Mesothelial cell of epicardium (in vitro differentiated cells): ENCODE data around the gene CYP3A5. TPM values are rescaled to one million over a fixed set of nuclear protein-coding genes. Genes with fewer than 3 reads are reported as not detected.
A peak's percentile ranks its signal among the peaks of the same experiment; 100 is the strongest.

Source experiments
- DNase-seq, 2 experiments: peaks; one replicate each; pipeline ENCODE4 v3.0.0; 2021; ENCODE audit warnings: low spot score in 2 of 2; ENCODE audit not compliant: unreplicated experiment in 2 of 2
- H3K27ac Mint-ChIP-seq: 2 replicates; pipeline ENCODE4 v1.8.0; 2021; ENCODE audit warnings: mixed read lengths
- H3K27me3 Mint-ChIP-seq: 2 replicates; pipeline ENCODE4 v1.8.0; 2021; ENCODE audit warnings: low read depth, mixed read lengths
- H3K36me3 Mint-ChIP-seq: 2 replicates; pipeline ENCODE4 v1.8.0; 2021; ENCODE audit warnings: mixed read lengths
- H3K4me1 Mint-ChIP-seq: 2 replicates; pipeline ENCODE4 v1.8.0; 2021; ENCODE audit warnings: mixed read lengths
- H3K4me3 Mint-ChIP-seq: 2 replicates; pipeline ENCODE4 v1.8.0; 2021; ENCODE audit warnings: mild to moderate bottlenecking, moderate library complexity, mixed read lengths
- H3K9me3 Mint-ChIP-seq: 2 replicates; pipeline ENCODE4 v1.8.0; 2021; ENCODE audit warnings: mixed read lengths
- CTCF ChIP-seq: fragments of 200-600 bp; sonication (generic); IDR thresholded peaks from one replicate; pipeline ENCODE4 v1.5.0; 2021; ENCODE audit warnings: antibody characterized with exemption; ENCODE audit not compliant: unreplicated experiment
- total RNA-seq: library from RNA; stranded (reverse); gene quantifications from 3 replicates; pipeline ENCODE4 v1.2.1, GENCODE V29; 2021

Gene CYP3A5
- total RNA-seq, 1 donor from 2014 or later = 9.2 TPM

GRCh38 chr7:99626661-99627060 lies 53.1 kb downstream of the CYP3A5 start:
- TF ChIP-seq CTCF = no peak
- no peaks in the 10 kb centered on the region for H3K27me3 Mint-ChIP-seq
- no peak overlapping the region for H3K27ac Mint-ChIP-seq
- peaks cover 53% of the 10 kb centered on the region for H3K36me3 Mint-ChIP-seq
- no peak overlapping the region for H3K4me3 Mint-ChIP-seq
- DNase-seq = no peak
- no peaks in the 10 kb centered on the region for H3K4me1 Mint-ChIP-seq
- no peaks in the 10 kb centered on the region for H3K9me3 Mint-ChIP-seq

- no peak for DNase-seq
- peak; percentile 31 for TF ChIP-seq CTCF
- H3K36me3 Mint-ChIP-seq = peaks cover 56% of the 10 kb centered on the region
- H3K4me1 Mint-ChIP-seq = no peaks in the 10 kb centered on the region
- no peak overlapping the region for H3K27ac Mint-ChIP-seq
- H3K4me3 Mint-ChIP-seq = no peak overlapping the region
- no peaks in the 10 kb centered on the region for H3K27me3 Mint-ChIP-seq
- H3K9me3 Mint-ChIP-seq = no peaks in the 10 kb centered on the region
Observed at GRCh38 chr7:99625961-99626360, 53.8 kb downstream of the CYP3A5 start.

GRCh38 chr7:99625321-99625720 lies 54.5 kb downstream of the CYP3A5 start:
- Mint-ChIP-seq H3K4me3 (no peak overlapping the region), H3K27ac (no peak overlapping the region), H3K36me3 (peaks cover 54% of the 10 kb centered on the region), H3K27me3 (no peaks in the 10 kb centered on the region), H3K9me3 (no peaks in the 10 kb centered on the region), H3K4me1 (no peaks in the 10 kb centered on the region)
- no peak for TF ChIP-seq CTCF
- no peak for DNase-seq

- no peak for DNase-seq
- Mint-ChIP-seq H3K4me3 (no peak overlapping the region), H3K27ac (no peak overlapping the region), H3K9me3 (no peaks in the 10 kb centered on the region), H3K4me1 (no peaks in the 10 kb centered on the region), H3K27me3 (no peaks in the 10 kb centered on the region), H3K36me3 (peaks cover 58% of the 10 kb centered on the region)
- no peak for TF ChIP-seq CTCF
Observed at GRCh38 chr7:99624484-99624883, 55.3 kb downstream of the CYP3A5 start.

GRCh38 chr7:99623702-99624447 lies 55.9 kb downstream of the CYP3A5 start:
- DNase-seq = no peak
- no peaks in the 10 kb centered on the region for H3K9me3 Mint-ChIP-seq
- no peak overlapping the region for H3K27ac Mint-ChIP-seq
- H3K27me3 Mint-ChIP-seq = no peaks in the 10 kb centered on the region
- H3K4me1 Mint-ChIP-seq = peaks cover 2% of the 10 kb centered on the region
- H3K36me3 Mint-ChIP-seq = peaks cover 61% of the 10 kb centered on the region
- TF ChIP-seq CTCF = no peak
- H3K4me3 Mint-ChIP-seq = no peak overlapping the region
